ENCODE results near the gene GNGT2.
"Not testable (repeated sequence)": the region's sequence is repeated elsewhere in the genome, so short reads cannot be mapped to it uniquely, and the experiment has no call there.

GNGT2 gene

DNA sequence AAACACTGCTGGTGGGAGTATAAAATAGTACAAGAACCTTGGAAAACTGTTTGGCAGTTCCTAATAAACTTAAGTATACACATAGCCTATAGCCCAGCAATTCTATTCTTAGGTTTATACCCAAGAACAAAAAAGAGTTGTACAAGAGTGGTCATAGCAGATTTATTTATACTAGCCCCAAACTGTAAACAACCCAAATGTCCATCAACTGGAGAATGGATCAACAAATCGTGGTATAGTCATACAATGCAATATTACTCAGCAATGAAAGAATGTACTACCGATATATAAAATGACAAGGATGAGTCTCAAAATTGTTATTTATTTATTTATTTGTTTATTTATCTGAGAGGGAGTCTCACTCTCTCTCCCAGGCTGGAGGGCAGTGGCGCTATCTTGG lies 23.1 kb downstream of the GNGT2 start:
- intact Hi-C loops (cut with micrococcal nuclease): no loop called here
- Mint-ChIP-seq H3K27me3 (peaks cover 8% of the 10 kb centered on the region), H3K36me3 (ENCODE audit: low read depth) (peaks cover 16% of the 10 kb centered on the region), H3K9me3 (peaks cover 37% of the 10 kb centered on the region), H3K4me3 (no peak overlapping the region), H3K4me1 (ENCODE audit: low read depth) (peaks cover 20% of the 10 kb centered on the region), H3K27ac (no peak overlapping the region)

DNA sequence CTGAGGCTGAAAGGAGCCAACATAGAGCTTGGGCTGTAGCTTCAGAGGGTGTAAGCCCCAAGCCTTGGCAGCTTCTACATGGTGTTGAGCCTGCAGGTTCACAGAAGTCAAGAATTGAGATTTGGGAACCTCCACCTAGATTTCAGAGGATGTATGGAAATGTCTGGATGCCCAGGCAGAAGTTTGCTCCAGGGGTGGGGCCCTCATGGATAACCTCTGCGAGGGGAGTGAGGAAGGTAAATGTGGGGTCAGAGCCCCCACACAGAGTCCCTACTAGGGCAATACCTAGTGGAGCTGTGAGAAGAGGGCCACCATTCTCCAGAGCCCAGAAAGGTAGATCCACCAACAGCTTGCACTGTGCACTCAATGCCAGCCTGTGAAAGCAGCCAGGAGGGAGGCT lies 25.0 kb downstream of the GNGT2 start:
- H3K4me1 Mint-ChIP-seq (ENCODE audit: low read depth); H3K27ac Mint-ChIP-seq; intact Hi-C loops (cut with micrococcal nuclease); H3K4me3 Mint-ChIP-seq: not testable (repeated sequence)
- Mint-ChIP-seq H3K9me3 (peaks cover 37% of the 10 kb centered on the region), H3K36me3 (ENCODE audit: low read depth) (peaks cover 11% of the 10 kb centered on the region), H3K27me3 (peaks cover 13% of the 10 kb centered on the region)

DNA sequence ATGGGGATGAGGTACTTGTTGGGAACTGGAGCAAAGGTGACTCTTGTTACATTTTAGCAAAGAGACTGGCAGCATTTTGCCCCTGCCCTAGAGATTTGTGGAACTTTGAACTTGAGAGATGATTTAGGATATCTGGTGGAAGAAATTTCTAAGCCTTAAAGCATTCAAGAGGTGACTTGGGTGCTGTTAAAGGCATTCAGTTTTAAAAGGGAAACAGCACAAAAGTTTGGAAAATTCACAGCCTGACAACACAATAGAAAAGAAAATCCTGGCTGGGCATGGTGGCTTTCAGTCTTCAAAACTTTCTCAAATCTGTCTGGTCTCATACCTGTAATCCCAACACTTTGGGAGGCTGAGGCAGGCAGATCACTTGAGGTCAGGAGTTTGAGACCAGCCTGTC lies 25.9 kb downstream of the GNGT2 start:
- intact Hi-C loops (cut with micrococcal nuclease); H3K4me1 Mint-ChIP-seq (ENCODE audit: low read depth); H3K4me3 Mint-ChIP-seq; H3K27ac Mint-ChIP-seq: not testable (repeated sequence)
- Mint-ChIP-seq H3K36me3 (ENCODE audit: low read depth) (peaks cover 11% of the 10 kb centered on the region), H3K27me3 (peaks cover 13% of the 10 kb centered on the region), H3K9me3 (peaks cover 37% of the 10 kb centered on the region)

DNA sequence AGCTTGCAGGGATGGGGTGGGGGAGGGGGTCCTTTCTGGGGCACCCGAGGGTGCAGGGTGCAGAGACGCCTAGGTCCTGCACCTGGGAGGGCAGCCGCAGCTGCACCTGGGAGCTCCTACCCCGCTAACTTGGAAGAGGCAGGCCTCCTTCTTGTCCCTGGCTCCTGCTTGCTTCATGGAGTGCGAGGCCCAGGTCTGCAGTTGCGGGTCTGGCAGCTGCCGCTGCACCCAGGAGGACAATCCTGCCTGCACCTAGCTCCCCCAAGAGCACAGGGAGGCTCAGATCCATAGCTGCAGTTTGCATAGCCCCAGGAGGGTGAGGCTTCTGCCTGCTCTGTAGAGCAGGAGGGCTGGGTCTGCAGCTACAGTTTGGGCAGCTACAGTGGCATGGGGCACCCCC lies 26.6 kb downstream of the GNGT2 start:
- H3K4me3 Mint-ChIP-seq: no peak overlapping the region
- intact Hi-C loops (cut with micrococcal nuclease): no loop called here
- no peak overlapping the region for H3K27ac Mint-ChIP-seq
- peaks cover 13% of the 10 kb centered on the region for H3K27me3 Mint-ChIP-seq
- peaks cover 37% of the 10 kb centered on the region for H3K9me3 Mint-ChIP-seq
- H3K4me1 Mint-ChIP-seq (ENCODE audit: low read depth): peaks cover 5% of the 10 kb centered on the region
- peaks cover 11% of the 10 kb centered on the region for H3K36me3 Mint-ChIP-seq (ENCODE audit: low read depth)

DNA sequence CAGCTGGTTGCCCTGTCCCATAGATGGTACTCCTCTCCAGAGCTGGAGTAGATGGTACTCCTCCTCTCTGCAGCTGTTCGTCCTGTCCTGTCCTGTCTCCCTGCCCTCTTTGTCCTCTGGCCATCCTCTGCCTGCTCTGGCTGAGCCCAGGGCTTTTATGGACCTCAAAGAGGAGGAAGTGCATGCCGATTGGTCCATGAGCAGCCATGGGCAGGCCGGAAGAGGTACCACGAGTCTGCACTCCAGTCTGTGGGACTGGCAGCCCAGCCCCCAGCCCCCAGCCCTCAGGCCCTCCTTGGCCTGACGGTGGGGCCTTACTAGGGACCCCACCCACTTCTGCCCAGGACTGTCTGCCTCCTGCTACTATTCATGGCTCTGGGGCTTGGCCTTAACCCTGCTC lies 27.0 kb downstream of the GNGT2 start:
- intact Hi-C loops (cut with micrococcal nuclease): no loop called here
- no peak overlapping the region for H3K4me3 Mint-ChIP-seq
- peaks cover 5% of the 10 kb centered on the region for H3K4me1 Mint-ChIP-seq (ENCODE audit: low read depth)
- H3K9me3 Mint-ChIP-seq: peaks cover 37% of the 10 kb centered on the region
- peaks cover 13% of the 10 kb centered on the region for H3K27me3 Mint-ChIP-seq
- H3K27ac Mint-ChIP-seq: no peak overlapping the region
- H3K36me3 Mint-ChIP-seq (ENCODE audit: low read depth): peaks cover 11% of the 10 kb centered on the region

DNA sequence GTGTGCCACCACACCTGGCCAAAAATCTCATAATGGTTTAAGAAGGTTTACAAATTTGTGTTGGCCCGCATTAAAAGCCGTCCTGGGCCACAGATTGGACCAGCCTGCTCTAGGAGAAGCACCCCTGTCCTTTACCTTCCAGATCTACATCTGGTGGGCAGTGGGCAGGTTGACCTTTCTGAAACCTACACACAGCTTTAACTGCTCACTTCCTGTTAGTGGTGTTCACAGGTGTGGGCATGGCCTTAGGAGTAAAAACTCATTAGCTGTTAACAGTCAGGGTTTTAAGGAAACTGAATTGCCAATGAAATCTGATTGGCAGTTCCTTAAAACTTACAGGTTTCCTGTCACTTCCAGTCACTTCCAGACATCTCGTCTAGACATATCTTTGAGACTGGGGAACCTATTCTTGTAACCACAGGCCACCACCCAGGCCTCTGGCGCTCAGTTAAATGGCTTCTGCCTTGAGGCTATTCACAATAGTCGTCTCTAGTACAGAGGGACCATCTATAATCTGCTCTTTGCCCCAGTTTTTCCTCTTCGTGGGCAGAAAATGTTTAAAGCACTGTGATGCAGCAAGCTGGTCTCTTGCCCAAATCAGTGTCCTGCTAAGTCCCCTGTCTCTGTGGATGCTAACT lies 29.3 kb downstream of the GNGT2 start:
- H3K36me3 Mint-ChIP-seq (ENCODE audit: low read depth): peaks cover 11% of the 10 kb centered on the region
- H3K27ac Mint-ChIP-seq: no peak overlapping the region
- intact Hi-C loops (cut with micrococcal nuclease): loop anchor here (1.0 to 2.0 kb wide), 3 partner anchors 46 to 214 kb away; no protein-coding TSS in a partner anchor
- no peak overlapping the region for H3K4me3 Mint-ChIP-seq
- H3K27me3 Mint-ChIP-seq: peaks cover 16% of the 10 kb centered on the region
- H3K9me3 Mint-ChIP-seq: peaks cover 50% of the 10 kb centered on the region
- peaks cover 5% of the 10 kb centered on the region for H3K4me1 Mint-ChIP-seq (ENCODE audit: low read depth)

DNA sequence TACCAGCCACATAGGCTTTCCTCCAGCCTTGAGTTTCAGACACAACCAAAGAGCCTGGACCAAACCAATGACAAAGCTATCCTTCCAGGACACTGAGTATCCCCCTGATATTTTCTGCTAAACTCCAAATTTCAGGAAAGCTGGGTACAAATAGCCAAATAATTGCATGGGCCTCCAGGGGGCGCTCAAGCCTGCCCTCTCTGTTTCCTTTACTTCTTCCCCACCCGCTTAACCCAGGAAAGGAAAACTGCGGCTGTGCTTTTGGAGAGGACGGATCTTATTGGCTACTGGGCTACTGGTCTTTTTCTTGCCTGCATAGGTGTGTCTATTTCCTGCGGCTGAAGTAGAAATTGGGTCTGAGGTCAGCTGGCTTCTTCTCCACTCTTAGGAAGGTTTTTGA lies 30.1 kb downstream of the GNGT2 start:
- intact Hi-C loops (cut with micrococcal nuclease): loop anchor here (1.0 to 2.0 kb wide), 3 partner anchors 47 to 214 kb away; no protein-coding TSS in a partner anchor
- Mint-ChIP-seq H3K36me3 (ENCODE audit: low read depth) (peaks cover 8% of the 10 kb centered on the region), H3K9me3 (peaks cover 50% of the 10 kb centered on the region), H3K27ac (no peak overlapping the region), H3K27me3 (peaks cover 18% of the 10 kb centered on the region), H3K4me1 (ENCODE audit: low read depth) (peaks cover 5% of the 10 kb centered on the region), H3K4me3 (no peak overlapping the region)

DNA sequence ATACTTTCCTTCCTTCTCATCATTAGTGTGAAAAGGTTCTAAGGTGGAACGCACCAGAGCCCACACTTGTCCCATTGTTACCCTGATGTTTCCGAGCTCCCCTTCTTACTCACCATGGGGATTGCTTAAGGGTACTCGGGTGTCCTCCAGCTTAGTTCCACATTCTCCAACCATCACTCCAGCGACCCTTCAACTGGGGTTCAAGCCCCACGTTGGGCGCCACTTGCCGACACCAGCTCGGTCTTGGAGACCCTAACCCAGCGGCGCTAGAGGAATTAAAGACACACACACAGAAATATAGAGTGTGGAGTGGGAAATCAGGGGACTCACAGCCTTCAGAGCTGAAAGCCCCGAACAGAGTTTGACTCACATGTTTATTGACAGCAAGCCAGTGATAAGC lies 34.4 kb downstream of the GNGT2 start:
- intact Hi-C loops (cut with micrococcal nuclease); H3K36me3 Mint-ChIP-seq (ENCODE audit: low read depth); H3K27ac Mint-ChIP-seq; H3K4me1 Mint-ChIP-seq (ENCODE audit: low read depth); H3K4me3 Mint-ChIP-seq: not testable (repeated sequence)
- peaks cover 46% of the 10 kb centered on the region for H3K9me3 Mint-ChIP-seq
- peaks cover 15% of the 10 kb centered on the region for H3K27me3 Mint-ChIP-seq

DNA sequence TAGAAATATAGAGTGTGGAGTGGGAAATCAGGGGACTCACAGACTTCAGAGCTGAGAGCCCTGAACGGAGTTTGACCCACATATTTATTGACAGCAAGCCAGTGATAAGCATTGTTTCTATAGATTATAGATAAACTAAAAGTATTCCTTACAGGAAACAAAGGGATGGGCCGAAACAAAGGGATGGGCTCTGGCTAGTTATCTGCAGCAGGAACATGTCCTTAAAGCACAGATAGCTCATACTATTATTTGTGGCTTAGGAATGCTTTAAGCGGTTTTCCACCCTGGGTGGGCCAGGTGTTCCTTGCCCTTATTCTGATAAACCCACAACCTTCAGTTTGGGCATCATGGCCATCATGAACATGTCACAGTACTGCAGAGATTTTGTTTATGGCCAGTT lies 39.7 kb downstream of the GNGT2 start:
- H3K27ac Mint-ChIP-seq; H3K36me3 Mint-ChIP-seq (ENCODE audit: low read depth); intact Hi-C loops (cut with micrococcal nuclease); H3K4me1 Mint-ChIP-seq (ENCODE audit: low read depth); H3K4me3 Mint-ChIP-seq: not testable (repeated sequence)
- Mint-ChIP-seq H3K27me3 (peaks cover 46% of the 10 kb centered on the region), H3K9me3 (peaks cover 27% of the 10 kb centered on the region)

DNA sequence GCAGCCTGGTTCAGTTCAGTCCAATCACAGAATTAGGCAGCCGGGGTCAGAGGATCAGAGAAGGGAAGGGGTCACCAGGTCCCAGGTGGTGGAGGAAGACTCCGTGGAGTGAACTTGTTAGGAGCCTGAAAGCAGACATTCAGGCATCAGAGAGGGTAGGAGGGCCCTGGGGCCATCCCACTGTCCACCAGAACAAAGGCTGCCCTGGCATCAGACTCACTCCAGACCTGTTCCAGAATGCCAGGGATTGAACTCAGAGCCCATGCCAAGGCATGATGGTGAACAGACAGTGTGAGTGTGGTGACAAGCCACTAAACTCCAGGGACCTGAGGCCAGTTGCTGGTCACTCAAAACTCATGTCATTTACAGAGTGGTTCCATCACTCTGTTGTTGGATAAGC lies 40.2 kb downstream of the GNGT2 start:
- intact Hi-C loops (cut with micrococcal nuclease): no loop called here
- Mint-ChIP-seq H3K9me3 (peaks cover 22% of the 10 kb centered on the region), H3K4me1 (ENCODE audit: low read depth) (no peaks in the 10 kb centered on the region), H3K27ac (no peak overlapping the region), H3K36me3 (ENCODE audit: low read depth) (no peaks in the 10 kb centered on the region), H3K4me3 (no peak overlapping the region), H3K27me3 (peaks cover 47% of the 10 kb centered on the region)

DNA sequence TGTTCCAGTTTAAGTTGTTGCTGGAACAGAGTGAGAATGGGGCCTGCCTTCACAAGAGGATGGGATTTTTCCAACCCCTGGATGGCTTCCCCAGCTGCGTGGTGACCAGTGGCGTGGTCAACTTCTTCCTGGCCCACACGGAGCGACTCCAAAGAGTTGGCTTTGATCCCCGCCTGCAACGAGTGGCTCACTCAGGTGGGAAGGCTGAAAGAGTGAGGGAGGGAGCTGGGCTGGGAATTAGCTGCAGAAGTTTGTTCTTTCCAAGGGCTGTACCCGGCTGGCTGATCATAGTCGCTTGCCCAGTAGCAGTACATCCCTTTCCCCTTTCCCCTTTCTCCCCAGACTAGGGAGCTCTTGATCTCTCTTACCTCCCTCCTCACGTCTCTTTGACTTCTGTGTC lies 41.7 kb downstream of the GNGT2 start:
- intact Hi-C loops (cut with micrococcal nuclease): no loop called here
- Mint-ChIP-seq H3K9me3 (peaks cover 12% of the 10 kb centered on the region), H3K4me1 (ENCODE audit: low read depth) (no peaks in the 10 kb centered on the region), H3K36me3 (ENCODE audit: low read depth) (no peaks in the 10 kb centered on the region), H3K27ac (no peak overlapping the region), H3K27me3 (peaks cover 48% of the 10 kb centered on the region), H3K4me3 (no peak overlapping the region)

DNA sequence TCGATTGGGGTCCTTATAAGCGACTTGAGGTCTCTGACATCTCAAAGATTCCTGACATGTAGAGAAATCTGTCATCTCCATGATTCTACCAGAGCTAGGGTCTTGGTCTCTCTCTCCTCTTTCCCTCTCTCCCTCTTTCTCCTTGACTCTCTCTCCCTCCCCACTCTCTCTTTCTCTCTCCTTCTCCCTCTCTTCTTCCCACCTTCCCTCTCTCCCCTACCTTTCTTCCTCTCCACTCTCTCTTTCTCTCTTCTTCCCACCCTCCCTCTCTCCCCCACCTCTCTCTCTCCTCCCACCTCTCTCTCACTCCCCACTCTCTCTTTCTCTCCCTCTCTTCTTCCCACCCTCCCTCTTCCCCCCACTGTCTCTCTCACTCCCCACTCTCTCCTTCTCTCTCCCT lies 45.2 kb downstream of the GNGT2 start:
- no peaks in the 10 kb centered on the region for H3K36me3 Mint-ChIP-seq (ENCODE audit: low read depth)
- peaks cover 50% of the 10 kb centered on the region for H3K27me3 Mint-ChIP-seq
- no peaks in the 10 kb centered on the region for H3K9me3 Mint-ChIP-seq
- no peak overlapping the region for H3K27ac Mint-ChIP-seq
- H3K4me1 Mint-ChIP-seq (ENCODE audit: low read depth): no peaks in the 10 kb centered on the region
- H3K4me3 Mint-ChIP-seq: no peak overlapping the region
- intact Hi-C loops (cut with micrococcal nuclease): no loop called here

DNA sequence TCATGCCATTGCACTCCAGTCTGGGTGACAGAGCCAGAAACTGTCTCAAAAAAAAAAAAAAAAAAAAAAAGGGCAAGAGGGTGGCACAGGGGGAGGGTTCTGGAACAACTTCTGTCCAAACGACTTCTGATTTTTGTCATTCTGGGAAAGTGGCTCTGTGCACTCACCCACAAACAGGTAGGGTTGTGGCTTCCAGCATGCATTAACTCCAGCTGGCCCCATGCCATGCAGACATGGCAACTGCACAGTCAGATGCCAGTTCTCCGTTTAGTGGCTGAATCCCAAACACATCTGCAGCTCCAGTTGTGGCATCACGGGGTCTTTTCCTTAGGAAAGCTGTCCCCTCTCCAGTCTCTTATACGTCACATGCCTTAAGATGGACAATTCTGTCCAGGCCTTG lies 47.5 kb downstream of the GNGT2 start:
- Mint-ChIP-seq H3K4me3 (no peak overlapping the region), H3K36me3 (ENCODE audit: low read depth) (no peaks in the 10 kb centered on the region), H3K27ac (no peak overlapping the region), H3K9me3 (no peaks in the 10 kb centered on the region), H3K27me3 (peaks cover 53% of the 10 kb centered on the region), H3K4me1 (ENCODE audit: low read depth) (no peaks in the 10 kb centered on the region)
- intact Hi-C loops (cut with micrococcal nuclease): no loop called here

DNA sequence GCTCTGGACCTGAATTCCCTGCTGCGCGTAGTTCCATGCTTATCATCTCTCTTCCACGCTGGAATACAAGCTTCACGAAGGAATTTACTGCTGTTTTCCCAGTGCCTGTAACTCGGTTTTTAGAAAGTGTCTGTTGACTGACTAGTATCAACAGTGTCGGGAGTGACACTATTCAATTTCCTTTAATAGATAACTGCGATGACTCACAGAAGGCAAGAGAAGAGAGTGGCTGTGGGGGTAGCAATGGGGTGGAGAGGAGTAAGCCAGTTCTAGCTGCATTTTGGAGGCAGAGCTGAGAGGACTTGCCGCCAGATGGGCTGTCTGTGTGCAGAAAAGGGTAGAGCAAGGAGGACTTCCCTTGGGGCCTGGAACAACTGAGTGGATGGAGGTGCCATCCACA lies 52.6 kb downstream of the GNGT2 start:
- intact Hi-C loops (cut with micrococcal nuclease): no loop called here
- Mint-ChIP-seq H3K27ac (no peak overlapping the region), H3K4me3 (no peak overlapping the region)

DNA sequence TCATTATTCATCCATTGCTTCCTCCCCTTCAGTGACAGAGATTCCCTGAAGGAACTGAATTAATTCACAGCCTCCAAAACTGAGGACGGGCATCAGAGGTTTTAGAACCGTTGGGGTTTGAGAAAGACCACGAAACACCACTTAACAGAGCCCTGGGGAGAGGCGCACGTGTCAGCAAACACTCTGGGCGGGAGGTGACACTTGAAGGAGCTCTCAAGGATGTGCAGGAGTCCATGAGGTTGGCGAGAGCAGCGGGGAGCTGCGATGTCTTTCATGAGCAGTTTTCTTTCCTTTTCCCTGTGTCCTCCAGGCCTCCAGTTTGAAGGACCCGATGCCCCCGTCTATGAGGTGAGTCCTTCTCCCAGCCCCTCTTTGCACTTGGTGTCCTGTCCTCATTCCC lies 54.1 kb downstream of the GNGT2 start:
- intact Hi-C loops (cut with micrococcal nuclease): no loop called here
- H3K36me3 Mint-ChIP-seq (ENCODE audit: low read depth): no peaks in the 10 kb centered on the region
- H3K4me3 Mint-ChIP-seq: no peak overlapping the region
- H3K27me3 Mint-ChIP-seq: peaks cover 52% of the 10 kb centered on the region
- H3K27ac Mint-ChIP-seq: no peak overlapping the region
- no peaks in the 10 kb centered on the region for H3K4me1 Mint-ChIP-seq (ENCODE audit: low read depth)
- H3K9me3 Mint-ChIP-seq: no peaks in the 10 kb centered on the region

More for the DNA sequence above, 52.6 kb downstream of the GNGT2 start:
- Mint-ChIP-seq H3K9me3 (no peaks in the 10 kb centered on the region), H3K27me3 (peaks cover 47% of the 10 kb centered on the region), H3K36me3 (ENCODE audit: low read depth) (no peaks in the 10 kb centered on the region), H3K4me1 (ENCODE audit: low read depth) (no peaks in the 10 kb centered on the region)

All from dendritic cell treated with granulocyte-macrophage colony-stimulating factor and Interleukin-4, amounts not matched to agents 40 ng/mL and 50 ng/mL, for 4 days (primary cell).